ENCODE results near the gene ACTN4. TPM values are rescaled to one million over a fixed set of nuclear protein-coding genes. Genes with fewer than 3 reads are reported as not detected.

Gene ACTN4
- total RNA-seq, 4 donors from 2014 or later = 342 to 463 (median 382) TPM

DNA sequence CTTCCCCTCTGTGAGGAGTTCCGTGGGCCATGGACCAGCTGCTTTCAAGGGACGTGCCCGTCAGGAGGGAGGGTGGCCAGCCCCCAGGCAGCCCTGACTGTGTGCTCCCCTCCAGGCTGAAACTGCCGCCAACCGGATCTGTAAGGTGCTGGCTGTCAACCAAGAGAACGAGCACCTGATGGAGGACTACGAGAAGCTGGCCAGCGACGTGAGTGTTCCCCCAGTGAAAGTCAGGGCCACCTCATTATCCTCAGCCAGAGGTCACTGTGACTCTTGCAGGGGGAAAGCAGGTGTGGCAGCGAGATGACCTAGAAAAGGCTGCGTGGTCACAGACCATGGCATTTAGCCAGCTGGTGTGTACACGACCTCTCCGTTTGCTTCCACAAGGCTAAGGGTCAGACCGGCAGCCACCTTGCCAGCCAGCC lies 66.9 kb downstream of the ACTN4 start:
- peaks cover 7 to 70% (median 50%) of the 10 kb centered on the region in 4 donors for H3K4me1 ChIP-seq
- TF ChIP-seq, protein P1, sequence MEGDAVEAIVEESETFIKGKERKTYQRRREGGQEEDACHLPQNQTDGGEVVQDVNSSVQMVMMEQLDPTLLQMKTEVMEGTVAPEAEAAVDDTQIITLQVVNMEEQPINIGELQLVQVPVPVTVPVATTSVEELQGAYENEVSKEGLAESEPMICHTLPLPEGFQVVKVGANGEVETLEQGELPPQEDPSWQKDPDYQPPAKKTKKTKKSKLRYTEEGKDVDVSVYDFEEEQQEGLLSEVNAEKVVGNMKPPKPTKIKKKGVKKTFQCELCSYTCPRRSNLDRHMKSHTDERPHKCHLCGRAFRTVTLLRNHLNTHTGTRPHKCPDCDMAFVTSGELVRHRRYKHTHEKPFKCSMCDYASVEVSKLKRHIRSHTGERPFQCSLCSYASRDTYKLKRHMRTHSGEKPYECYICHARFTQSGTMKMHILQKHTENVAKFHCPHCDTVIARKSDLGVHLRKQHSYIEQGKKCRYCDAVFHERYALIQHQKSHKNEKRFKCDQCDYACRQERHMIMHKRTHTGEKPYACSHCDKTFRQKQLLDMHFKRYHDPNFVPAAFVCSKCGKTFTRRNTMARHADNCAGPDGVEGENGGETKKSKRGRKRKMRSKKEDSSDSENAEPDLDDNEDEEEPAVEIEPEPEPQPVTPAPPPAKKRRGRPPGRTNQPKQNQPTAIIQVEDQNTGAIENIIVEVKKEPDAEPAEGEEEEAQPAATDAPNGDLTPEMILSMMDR (IDR thresholded peaks at IDR 0.05) = no peak
- no peak for TF ChIP-seq POLR2A (IDR thresholded peaks at IDR 0.05)
- no peak for TF ChIP-seq EP300 (IDR thresholded peaks at IDR 0.05)
- H3K36me3 ChIP-seq = peaks cover 4 to 85% (median 18%) of the 10 kb centered on the region in 3 donors

DNA sequence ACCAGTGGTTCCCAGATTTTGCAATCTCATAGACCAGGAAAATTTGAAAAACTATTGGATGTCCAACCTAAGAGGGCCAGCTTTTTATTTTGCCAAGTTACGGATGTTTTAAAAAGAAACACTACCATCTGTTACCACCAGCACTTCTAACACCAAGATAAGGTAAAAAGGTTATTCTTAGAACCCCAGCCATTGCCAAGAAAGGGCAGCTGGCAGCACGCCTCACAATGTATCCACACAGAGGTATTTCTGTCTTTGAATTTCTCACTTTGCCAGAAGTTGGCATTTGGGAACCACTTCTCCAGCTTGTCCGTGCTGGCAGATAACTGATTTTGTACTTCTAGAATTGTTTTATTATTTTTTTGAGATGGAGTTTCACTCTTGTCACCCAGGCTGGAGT lies 68.1 kb downstream of the ACTN4 start:
- peaks cover 4 to 80% (median 18%) of the 10 kb centered on the region in 3 donors for H3K36me3 ChIP-seq
- H3K4me1 ChIP-seq = peaks cover 7 to 70% (median 53%) of the 10 kb centered on the region in 4 donors

More for the DNA sequence above, 66.9 kb downstream of the ACTN4 start:
- no peak for DNase-seq (ENCODE audit: low spot score in 2 of 2)
- no peaks in the 10 kb centered on the region for H3K9me3 ChIP-seq
- H3K27ac ChIP-seq = peak overlapping the region in 3 of 4 donors; percentile 4 to 81 (median 80)
- WGBS, 2 donors = 87 to 88% methylated on average over 11 to 13 of the region's 14 CpGs
- no peaks in the 10 kb centered on the region for H3K27me3 ChIP-seq
- no peak overlapping the region for H3K4me3 ChIP-seq

DNA sequence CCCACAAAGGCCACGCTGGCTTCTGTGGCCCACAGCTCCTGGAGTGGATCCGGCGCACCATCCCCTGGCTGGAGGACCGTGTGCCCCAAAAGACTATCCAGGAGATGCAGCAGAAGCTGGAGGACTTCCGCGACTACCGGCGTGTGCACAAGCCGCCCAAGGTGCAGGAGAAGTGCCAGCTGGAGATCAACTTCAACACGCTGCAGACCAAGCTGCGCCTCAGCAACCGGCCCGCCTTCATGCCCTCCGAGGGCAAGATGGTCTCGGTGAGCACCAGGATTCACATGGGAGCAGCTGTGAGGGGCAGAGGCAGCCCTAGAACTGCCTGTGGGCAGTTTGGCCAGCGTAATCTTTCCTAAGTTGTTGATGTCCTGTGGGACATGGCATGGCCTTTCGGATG lies 69.6 kb downstream of the ACTN4 start:
- Histone ChIP-seq H3K4me3 (no peak overlapping the region), H3K36me3 (peaks cover 4 to 83% (median 18%) of the 10 kb centered on the region in 3 donors), H3K27me3 (no peaks in the 10 kb centered on the region), H3K9me3 (no peaks in the 10 kb centered on the region), H3K27ac (no peak overlapping the region), H3K4me1 (peaks cover 5 to 70% (median 50%) of the 10 kb centered on the region in 4 donors)
- no peak for TF ChIP-seq POLR2A (IDR thresholded peaks at IDR 0.05)
- no peak for TF ChIP-seq EP300 (IDR thresholded peaks at IDR 0.05)
- TF ChIP-seq, protein P1 (IDR thresholded peaks at IDR 0.05) = no peak
- WGBS, 2 donors = 95 to 96% methylated on average over 15 of the region's 17 CpGs
- no peak for DNase-seq (ENCODE audit: low spot score in 2 of 2)

More for the DNA sequence above, 68.1 kb downstream of the ACTN4 start:
- no peaks in the 10 kb centered on the region for H3K27me3 ChIP-seq
- H3K27ac ChIP-seq = no peak overlapping the region
- no peak for TF ChIP-seq EP300 (IDR thresholded peaks at IDR 0.05)
- TF ChIP-seq POLR2A (IDR thresholded peaks at IDR 0.05) = no peak
- TF ChIP-seq, protein P1 (IDR thresholded peaks at IDR 0.05) = no peak
- 88 to 90% methylated on average over 3 of the region's 3 CpGs for WGBS, 2 donors
- H3K9me3 ChIP-seq = no peaks in the 10 kb centered on the region
- no peak overlapping the region for H3K4me3 ChIP-seq
- no peak for DNase-seq (ENCODE audit: low spot score in 2 of 2)

DNA sequence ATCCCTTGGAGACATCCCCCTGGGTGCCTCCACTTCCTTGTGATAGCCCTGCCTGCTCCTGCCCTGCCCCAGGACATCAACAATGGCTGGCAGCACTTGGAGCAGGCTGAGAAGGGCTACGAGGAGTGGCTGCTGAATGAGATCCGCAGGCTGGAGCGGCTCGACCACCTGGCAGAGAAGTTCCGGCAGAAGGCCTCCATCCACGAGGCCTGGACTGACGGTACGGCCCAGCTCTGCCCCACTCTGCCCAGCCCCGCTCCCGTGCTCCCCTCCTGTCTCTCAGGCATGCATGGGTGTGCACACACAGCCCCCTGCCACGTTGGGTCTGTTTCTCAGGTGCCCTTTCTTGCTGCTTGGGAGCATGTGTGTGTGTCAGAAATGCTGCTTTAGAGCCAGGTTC lies 70.4 kb downstream of the ACTN4 start:
- TF ChIP-seq EP300 (IDR thresholded peaks at IDR 0.05) = no peak
- no peak for TF ChIP-seq POLR2A (IDR thresholded peaks at IDR 0.05)
- TF ChIP-seq, protein P1 (IDR thresholded peaks at IDR 0.05) = no peak
- H3K27ac ChIP-seq = peak overlapping the region in 1 of 4 donors; percentile 92
- peaks cover 4 to 87% (median 21%) of the 10 kb centered on the region in 3 donors for H3K36me3 ChIP-seq
- no peaks in the 10 kb centered on the region for H3K27me3 ChIP-seq
- no peaks in the 10 kb centered on the region for H3K9me3 ChIP-seq
- H3K4me1 ChIP-seq = peaks cover 8 to 70% (median 50%) of the 10 kb centered on the region in 4 donors
- WGBS, 2 donors = 86 to 92% methylated on average over 11 of the region's 11 CpGs
- DNase-seq (ENCODE audit: low spot score in 2 of 2) = no peak
- H3K4me3 ChIP-seq = no peak overlapping the region

DNA sequence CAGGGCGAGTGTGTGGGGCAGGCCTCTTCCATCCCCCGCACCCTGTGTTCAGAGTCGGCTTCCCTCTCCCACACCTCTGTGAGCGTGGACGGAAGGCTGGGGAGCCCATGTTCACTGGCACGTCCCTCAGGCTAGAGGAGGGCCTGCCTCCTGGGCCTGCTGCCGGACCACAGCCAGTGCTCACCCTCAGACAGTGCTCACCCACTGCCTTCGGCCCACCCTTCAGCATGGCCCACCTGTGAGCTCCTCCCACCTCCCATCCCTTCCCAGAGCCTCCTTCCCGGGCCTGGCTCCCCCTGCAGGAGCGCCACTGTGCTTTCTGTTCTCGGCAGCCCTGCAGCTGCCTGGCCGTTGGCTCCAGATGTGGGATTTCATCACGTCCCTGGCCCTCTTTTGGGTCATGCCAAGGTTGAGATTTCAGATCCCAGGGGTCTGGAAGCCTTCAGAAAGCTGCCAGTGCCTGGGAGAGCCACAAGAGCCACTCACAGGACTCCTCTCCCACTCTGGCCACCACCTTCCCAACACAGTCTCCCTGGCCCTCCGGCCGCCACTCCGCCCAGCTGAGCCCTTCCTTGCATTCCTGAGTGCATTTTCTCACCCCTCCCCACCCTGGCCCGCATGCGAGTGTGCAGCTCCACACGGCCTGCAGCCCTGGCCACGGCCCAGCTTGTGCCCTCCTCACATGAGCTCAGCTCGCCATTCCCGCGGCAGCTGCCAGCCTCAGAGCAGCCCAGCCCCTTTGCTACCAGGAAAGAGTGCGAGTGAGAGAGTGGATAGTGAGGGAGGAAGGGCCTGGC lies 71.5 kb downstream of the ACTN4 start:
- peak in 1 of 2 donors; percentile 51 for TF ChIP-seq EP300 (IDR thresholded peaks at IDR 0.05)
- TF ChIP-seq, protein P1 (IDR thresholded peaks at IDR 0.05) = peak; percentile 24 to 59 (median 33)
- TF ChIP-seq POLR2A (IDR thresholded peaks at IDR 0.05) = no peak
- Histone ChIP-seq H3K4me1 (peaks cover 9 to 70% (median 48%) of the 10 kb centered on the region in 4 donors), H3K27me3 (no peaks in the 10 kb centered on the region), H3K27ac (peak overlapping the region; percentile 17 to 92 (median 87)), H3K4me3 (no peak overlapping the region), H3K36me3 (peaks cover 7 to 93% (median 28%) of the 10 kb centered on the region in 3 donors), H3K9me3 (no peaks in the 10 kb centered on the region)
- WGBS, 2 donors = 38 to 62% methylated on average over 21 to 24 of the region's 24 CpGs
- DNase-seq (ENCODE audit: low spot score in 2 of 2) = no peak
